HS-5 (cell line): Measurements from ENCODE around the gene ZNF227.
"Not testable (repeated sequence)": the region's sequence is repeated elsewhere in the genome, so short reads cannot be mapped to it uniquely, and the experiment has no call there.

Source experiments
- DNase-seq: peaks from one replicate; pipeline ENCODE4 v3.0.0-alpha.2; 2012; ENCODE audit warnings: low read depth

ZNF227 gene

DNA sequence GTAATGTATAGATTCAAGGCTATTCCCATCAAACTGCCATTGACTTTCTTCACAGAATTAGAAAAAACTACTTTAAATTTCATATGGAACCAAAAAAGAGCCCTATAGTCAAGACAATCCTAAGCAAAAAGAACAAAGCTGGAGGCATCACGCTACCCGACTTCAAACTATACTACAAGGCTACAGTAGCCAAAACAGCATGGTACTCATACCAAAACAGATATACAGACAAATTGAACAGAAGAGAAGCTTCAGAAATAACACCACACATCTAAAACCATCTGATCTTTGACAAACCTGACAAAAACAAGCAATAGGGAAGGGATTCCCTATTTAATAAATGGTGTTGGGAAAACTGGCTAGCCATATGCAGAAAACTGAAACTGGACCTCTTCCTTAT lies 40.0 kb downstream of the ZNF227 start:
- DNase-seq, result not testable (repeated sequence)

DNA sequence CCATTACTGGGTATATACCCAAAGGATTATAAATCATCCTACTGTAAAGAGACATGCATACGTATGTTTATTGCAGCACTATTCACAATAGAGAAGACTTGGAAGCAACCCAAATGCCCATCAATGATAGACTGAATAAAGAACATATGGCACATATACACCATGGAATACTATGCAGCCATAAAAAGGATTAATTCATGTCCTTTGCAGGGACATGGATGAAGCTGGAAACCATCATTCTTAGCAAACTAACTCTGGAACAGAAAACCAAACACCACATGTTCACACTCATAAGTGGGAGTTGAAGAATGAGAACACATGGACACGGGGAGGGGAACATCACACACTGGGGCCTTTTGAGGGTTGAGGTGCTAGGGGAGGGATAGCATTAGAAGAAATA lies 41.1 kb downstream of the ZNF227 start:
- not testable (repeated sequence) for DNase-seq

DNA sequence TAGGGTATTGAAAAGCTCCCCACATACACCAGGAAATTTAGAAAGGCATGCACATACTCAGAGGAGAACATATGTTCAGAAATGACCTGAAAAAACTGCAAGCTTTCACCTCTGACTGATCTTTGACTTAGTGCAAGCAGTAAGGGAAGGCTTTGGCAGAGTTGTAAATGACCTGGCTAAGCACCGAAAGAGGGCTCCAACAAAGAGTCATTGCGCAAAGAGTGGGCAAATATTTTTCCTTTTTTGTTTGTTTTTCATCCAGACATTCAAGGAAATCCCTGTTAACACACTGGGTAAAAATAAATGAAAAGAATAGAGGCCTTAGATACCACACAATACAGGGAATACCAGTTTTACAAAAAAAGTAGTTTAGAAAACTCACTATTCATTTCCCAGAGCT lies 42.2 kb downstream of the ZNF227 start:
- DNase-seq, result no peak

DNA sequence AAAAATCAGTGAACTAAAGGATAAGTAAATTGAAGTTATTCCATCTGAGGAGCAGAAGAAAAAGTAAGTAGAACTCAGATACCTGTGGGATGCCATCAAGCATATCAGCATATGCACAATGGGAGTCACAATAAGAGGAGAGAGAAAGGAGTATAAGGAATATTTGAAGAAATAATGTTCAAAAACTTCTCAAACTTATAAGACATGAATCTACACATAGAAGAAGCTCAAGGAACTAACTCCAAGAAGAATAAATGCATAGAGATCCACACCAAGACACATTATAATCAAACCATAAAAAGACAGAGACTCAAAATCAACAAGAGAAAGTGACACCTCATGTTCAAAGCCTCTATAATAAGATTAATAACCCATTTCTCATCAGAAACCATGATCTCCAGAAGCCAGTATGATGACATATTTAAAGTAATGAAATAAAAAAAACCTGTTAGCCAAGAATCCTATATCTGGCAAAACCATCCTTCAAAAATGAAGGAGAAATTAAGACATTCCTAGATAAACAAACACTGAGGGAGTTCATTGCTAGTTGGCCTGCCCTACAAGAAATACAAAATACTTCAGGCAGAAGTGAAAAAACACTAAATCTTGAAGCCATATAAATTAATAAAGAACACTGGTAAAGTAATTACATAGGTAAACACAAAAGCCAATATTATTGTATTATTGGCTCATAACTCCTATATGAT lies 43.5 kb downstream of the ZNF227 start:
- DNase-seq, result no peak

DNA sequence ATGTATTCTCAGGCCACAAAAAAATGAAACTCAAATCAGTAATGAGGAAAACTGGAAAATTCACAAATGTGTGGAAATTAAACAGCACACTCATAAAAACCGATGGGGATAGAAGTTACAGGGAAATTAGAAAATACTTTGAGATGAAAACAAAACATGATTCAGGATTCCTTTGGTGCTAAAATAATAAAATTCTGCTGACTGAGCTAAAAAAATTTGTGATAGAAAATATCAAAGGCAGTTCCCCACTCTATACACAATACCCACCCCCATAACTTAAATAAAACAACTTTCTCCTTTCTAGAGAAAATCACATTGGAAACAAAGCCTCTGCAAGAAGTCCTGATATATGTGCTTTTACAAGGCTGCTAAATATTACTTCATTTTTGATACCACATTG lies 45.8 kb downstream of the ZNF227 start:
- no peak for DNase-seq

DNA sequence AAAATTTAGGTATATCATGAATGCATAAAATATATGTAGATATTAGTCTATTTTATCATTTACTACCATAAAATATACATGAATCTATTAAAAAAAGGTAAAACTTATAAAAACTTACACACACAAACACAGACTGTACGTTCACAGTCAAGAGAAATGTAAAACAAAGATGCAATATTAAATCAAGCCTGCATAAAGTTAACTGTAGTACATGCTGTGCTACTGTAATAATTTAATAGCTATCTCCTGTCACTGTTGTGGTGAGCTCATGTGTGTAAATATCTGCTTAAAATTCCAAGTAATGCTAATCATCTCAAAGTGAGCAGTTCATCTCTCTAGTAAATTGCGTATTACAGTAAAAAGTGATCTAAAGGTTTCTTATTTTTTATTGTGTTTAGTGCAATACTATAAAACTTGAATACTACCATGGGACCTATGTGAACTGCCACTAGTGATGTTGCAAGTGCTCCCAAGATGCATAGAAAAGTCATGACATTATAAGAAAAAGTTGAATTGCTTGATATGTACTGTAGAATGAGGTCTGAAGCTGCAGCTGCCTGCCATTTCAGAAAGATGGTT lies 46.6 kb downstream of the ZNF227 start:
- DNase-seq, result no peak

DNA sequence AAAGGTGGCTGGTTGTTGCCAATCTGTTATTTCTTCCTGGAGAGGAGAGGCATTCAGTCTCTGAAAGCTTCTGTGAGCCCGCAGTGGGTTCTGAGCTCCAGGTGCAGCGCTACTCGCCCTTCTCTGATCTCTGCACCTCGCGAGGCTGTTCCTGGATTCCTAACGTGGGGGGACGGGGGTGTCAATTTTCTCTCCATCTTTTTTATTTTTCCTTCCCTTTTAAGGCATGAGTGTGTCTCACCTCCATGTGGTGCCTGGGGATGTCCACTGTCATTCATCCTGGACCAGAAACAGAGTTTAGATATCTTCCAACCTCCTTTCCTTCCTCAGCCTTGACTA lies 48.0 kb downstream of the ZNF227 start:
- no peak for DNase-seq

DNA sequence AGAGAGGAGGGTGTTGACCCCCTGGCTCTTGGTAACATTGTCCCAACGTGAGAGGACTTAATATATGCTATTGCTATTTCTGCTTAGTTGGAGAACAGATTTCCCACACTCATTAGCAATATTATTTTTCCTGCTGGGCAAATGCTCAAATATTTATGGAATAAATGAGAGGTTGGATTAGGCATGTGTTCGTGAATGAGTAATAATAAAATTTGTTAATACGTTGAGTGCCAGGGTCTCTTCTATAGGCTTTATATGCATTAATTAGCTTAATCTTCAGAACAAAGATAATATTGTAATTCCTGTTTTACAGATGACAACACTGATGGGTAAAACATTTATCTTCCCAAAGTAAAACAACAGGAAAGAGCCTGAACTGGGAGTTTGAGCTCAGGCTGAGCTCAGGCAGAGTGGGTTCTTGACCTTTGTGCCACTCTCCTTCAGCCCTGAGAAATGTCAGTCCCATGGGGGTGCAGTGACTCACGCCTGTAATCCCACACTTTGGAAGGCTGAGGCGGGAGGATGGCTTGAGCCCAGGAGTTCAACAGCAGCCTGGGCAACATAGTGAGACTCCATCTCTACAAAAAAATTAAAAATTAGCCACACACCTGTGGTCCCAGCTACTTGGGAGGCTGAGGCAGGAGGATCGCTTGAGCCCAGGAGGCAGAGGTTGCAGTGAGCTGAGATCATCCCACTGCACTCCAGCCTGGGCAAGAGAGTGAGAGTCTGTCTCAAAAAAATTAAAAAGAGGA lies 48.5 kb downstream of the ZNF227 start:
- no peak for DNase-seq

DNA sequence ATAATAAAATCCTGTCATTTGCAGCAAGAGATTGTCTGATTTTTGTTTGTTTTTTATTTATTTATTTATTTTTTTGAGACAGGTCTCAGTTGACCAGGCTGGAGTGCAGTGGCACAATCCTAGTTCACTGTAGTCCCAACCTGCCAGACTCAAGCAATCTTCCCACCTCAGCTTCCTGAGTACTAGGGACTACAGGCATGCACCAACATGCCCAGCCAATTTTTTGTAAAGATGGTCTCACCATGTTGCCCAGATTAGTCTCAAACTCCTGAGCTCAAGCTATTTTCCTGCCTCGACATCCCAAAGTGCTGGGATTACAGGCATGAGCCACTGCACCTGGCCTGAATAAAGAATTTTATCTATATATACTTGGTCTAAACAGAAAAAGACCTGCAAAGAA lies 65.0 kb downstream of the ZNF227 start:
- no peak for DNase-seq

DNA sequence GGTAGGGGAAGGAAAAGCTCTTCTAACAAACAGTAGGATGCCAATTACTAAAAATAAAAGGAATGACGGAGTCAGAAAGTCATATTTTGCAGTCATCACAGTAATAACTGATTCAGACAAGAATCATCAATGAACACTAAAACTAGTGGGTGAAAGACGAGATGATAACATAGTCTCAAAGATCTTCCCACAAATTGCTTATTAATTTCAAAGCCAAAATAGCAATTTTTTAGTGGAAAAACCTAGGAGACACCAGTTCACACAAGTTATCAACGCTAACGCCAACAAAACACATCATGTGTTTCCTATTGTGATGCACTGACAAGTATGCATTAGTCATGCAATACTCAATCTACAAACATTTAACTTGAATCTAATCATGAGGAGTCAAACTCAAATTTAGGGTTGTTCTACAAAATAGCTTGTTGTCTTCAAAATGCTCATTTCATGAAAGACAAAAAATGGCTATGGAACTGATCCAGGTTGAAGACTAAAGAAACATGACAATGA lies 65.9 kb downstream of the ZNF227 start:
- DNase-seq, result peak; percentile 40

DNA sequence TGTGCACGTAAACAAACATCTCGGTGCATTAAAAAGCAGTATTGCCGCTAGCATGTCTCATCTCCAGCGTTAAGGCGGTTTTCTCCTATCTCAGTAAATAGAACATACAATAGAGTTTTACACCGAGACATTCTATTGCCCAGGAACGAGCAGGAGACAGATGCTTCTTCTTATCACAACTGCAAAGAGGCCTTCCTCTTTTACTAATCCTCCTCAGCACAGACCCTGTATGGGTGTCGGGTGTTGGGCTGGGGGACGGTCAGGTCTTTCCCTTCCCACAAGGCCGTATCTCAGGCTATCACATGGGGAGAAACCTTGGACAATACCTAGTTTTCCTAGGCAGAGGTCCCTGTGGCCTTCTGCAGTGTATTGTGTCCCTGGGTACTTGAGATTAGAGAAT lies 68.6 kb downstream of the ZNF227 start:
- DNase-seq, result no peak

DNA sequence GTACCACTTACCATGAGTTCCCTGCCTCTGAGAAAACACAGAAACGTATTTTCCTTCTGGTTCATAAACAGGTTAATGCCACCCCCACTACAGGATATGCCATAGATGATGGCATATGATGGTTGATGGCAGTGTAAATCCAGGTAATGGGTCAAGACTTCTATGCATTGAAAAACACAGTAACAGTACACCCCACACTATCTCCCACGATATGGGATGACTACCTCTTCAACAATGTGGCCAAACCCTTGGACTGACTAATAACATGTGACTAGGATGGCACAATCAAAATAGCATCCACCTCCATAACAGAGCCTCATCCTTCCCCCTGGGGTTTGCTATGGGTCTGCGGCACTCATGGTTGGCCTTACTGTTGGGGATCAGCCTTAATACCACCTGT lies 70.5 kb downstream of the ZNF227 start:
- peak; percentile 18 for DNase-seq

DNA sequence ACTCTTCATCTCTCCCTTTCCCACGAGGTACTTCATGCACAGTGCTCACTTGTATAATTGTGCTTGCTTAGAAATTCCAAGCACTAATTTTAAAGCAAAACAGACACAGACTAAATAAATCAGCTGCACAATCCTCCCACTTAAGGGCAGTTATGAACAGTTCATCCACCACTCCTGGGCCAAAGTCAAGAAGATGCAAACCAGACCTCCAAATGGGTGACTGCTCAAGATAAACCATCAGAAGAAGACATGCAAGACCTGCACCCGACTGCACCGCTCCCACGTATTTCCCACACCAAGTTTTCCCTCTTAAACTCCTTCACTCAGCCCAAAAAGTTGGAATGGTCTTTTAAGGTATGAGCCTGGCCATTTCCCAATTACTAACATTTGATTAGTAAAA lies 72.6 kb downstream of the ZNF227 start:
- no peak for DNase-seq
